HCT116 (cell line): ENCODE results near the gene MMP21. TPM values are rescaled to one million over a fixed set of nuclear protein-coding genes. Genes with fewer than 3 reads are reported as not detected.

Source experiments
- ATAC-seq: fragments of 200-7000 bp; cut with Tn5 transposase; 2 replicates; pipeline ENCODE4 v1.9.1; 2020; ENCODE audit warnings: mild to moderate bottlenecking, moderate library complexity
- BruUV-seq: library from RNA; stranded (reverse); fragments of 400-500 nt; replicated peaks from 2 replicates; lab custom pipeline; 2021; lab: Mats Ljungman, UMichigan
- CTCF ChIA-PET: fragments of 300-600 bp; sonication (Branson Sonifier 250); formaldehyde crosslinking; loops from one replicate; lab custom pipeline; 2021; ENCODE audit warnings: antibody characterized with exemption; lab: Charles Lee
- POLR2A ChIA-PET: fragments of 300-600, 350-600 bp; sonication (Branson Sonifier 250); formaldehyde crosslinking; loops from one replicate; lab custom pipeline; 2021; ENCODE audit warnings: antibody characterized with exemption; lab: Charles Lee
- RAD21 ChIA-PET, 2 experiments: fragments of 300-600 bp; sonication (Branson Sonifier 250); formaldehyde crosslinking; loops; one replicate each; lab custom pipeline; 2023; ENCODE audit warnings: low total read pairs in 2 of 2; ENCODE audit not compliant: uncharacterized antibody in 2 of 2, unreplicated experiment in 2 of 2, low non-redundant PET in 1 of 2; lab: Charles Lee
- DNase-seq: peaks from one replicate; pipeline ENCODE4 v3.0.0-alpha.2; 2010; ENCODE audit warnings: low read depth, low spot score
- H2AFZ ChIP-seq: fragments of 200-600 bp; shearing (Covaris generic), sonication (generic); 2 replicates; pipeline ENCODE4 v1.6.1; 2017; ENCODE audit warnings: low read depth, mixed run types, mixed read lengths, antibody characterized with exemption, low read length; ENCODE audit not compliant: poor library complexity, severe bottlenecking
- H3K27ac ChIP-seq: 2 replicates; pipeline ENCODE4 v1.5.1; 2012; ENCODE audit warnings: low read depth, low read length
- H3K27me3 ChIP-seq: fragments of 200-600 bp; sonication (generic); 2 replicates; pipeline ENCODE4 v1.6.1; 2016; ENCODE audit warnings: mixed run types, low read length, mixed read lengths; ENCODE audit not compliant: insufficient read depth
- H3K36me3 ChIP-seq, 2 experiments: fragments of 200-500 bp in 1 of 2; fragments of 200-600 bp in 1 of 2; sonication (Bioruptor generic) in 1 of 2; sonication (generic) in 1 of 2; 2 replicates each; pipeline versions ENCODE4 v1.5.1 to v1.6.1; 2014 to 2016; ENCODE audit warnings: low read length in 2 of 2, inconsistent platforms in 1 of 2, mixed read lengths in 1 of 2, mixed run types in 1 of 2; ENCODE audit not compliant: insufficient read depth in 2 of 2, control insufficient read depth in 1 of 2
- H3K4me1 ChIP-seq, 2 experiments: fragments of 200-600 bp in 1 of 2; sonication (generic) in 1 of 2; 2 replicates each; pipeline versions ENCODE4 v1.5.1 to v1.6.1; 2012 to 2017; ENCODE audit warnings: low read length in 2 of 2, inconsistent platforms in 1 of 2, mild to moderate bottlenecking in 1 of 2, mixed read lengths in 1 of 2, mixed run types in 1 of 2, moderate library complexity in 1 of 2; ENCODE audit not compliant: insufficient read depth in 2 of 2, control insufficient read depth in 1 of 2
- H3K4me2 ChIP-seq: fragments of 200-600 bp; sonication (generic); 2 replicates; pipeline ENCODE4 v1.6.1; 2017; ENCODE audit warnings: mixed run types, low read length, mixed read lengths
- H3K4me3 ChIP-seq, 2 experiments: fragments of 200-600 bp in 1 of 2; sonication (generic) in 1 of 2; replicated peaks in 1 of 2; 2 replicates each; pipeline ENCODE4 v1.5.1; 2011 to 2016; ENCODE audit warnings: low read length in 2 of 2, control low read depth in 1 of 2, low read depth in 1 of 2, mild to moderate bottlenecking in 1 of 2, mixed read lengths in 1 of 2, mixed run types in 1 of 2
- H3K79me2 ChIP-seq: fragments of 200-600 bp; sonication (generic); 2 replicates; pipeline ENCODE4 v1.6.1; 2017; ENCODE audit warnings: mild to moderate bottlenecking, mixed run types, low read length, moderate library complexity, mixed read lengths; ENCODE audit not compliant: insufficient read depth
- H3K9ac ChIP-seq: fragments of 200-600 bp; sonication (generic); 2 replicates; pipeline ENCODE4 v1.6.1; 2016; ENCODE audit warnings: low read length, mixed read lengths
- H3K9me2 ChIP-seq: fragments of 200-600 bp; sonication (generic), shearing (Covaris generic); 2 replicates; pipeline ENCODE4 v1.6.1; 2017; ENCODE audit warnings: mixed run types, mild to moderate bottlenecking, moderate library complexity; ENCODE audit not compliant: insufficient read depth
- H3K9me3 ChIP-seq, 2 experiments: fragments of 200-500 bp in 1 of 2; fragments of 200-600 bp in 1 of 2; sonication (Bioruptor generic) in 1 of 2; sonication (generic) in 1 of 2; 2 replicates each; pipeline ENCODE4 v1.6.1; 2014 to 2017; ENCODE audit warnings: low read length in 2 of 2, mixed read lengths in 2 of 2, inconsistent platforms in 1 of 2, low read depth in 1 of 2, mild to moderate bottlenecking in 1 of 2, mixed run types in 1 of 2, moderate library complexity in 1 of 2; ENCODE audit not compliant: control insufficient read depth in 1 of 2, insufficient read depth in 1 of 2
- H4K20me1 ChIP-seq: fragments of 200-600 bp; sonication (generic), shearing (Covaris generic); 2 replicates; pipeline ENCODE4 v1.6.1; 2017; ENCODE audit warnings: mixed run types, mild to moderate bottlenecking, moderate library complexity; ENCODE audit not compliant: insufficient read depth
- CEBPB ChIP-seq: IDR thresholded peaks from 2 replicates; pipeline ENCODE4 v1.6.1; 2012; ENCODE audit warnings: low read depth
- CTCF ChIP-seq, 3 experiments: fragments of 200-600 bp in 1 of 3; sonication (generic) in 1 of 3; IDR thresholded peaks in 2 of 3; conservative IDR thresholded peaks in 1 of 3; 2 replicates each; pipeline ENCODE4 v1.5.1; 2012 to 2017; ENCODE audit warnings: low read depth in 2 of 3, low read length in 2 of 3, antibody characterized with exemption in 1 of 3, borderline replicate concordance in 1 of 3, control low read depth in 1 of 3, mild to moderate bottlenecking in 1 of 3, mixed read lengths in 1 of 3, mixed run types in 1 of 3, moderate library complexity in 1 of 3; ENCODE audit not compliant: insufficient read depth in 1 of 3
- RAD21 ChIP-seq: IDR thresholded peaks from 2 replicates; pipeline ENCODE4 v1.6.1; 2012; ENCODE audit warnings: low read depth, mild to moderate bottlenecking
- REST ChIP-seq: IDR thresholded peaks from 2 replicates; pipeline ENCODE4 v1.6.1; 2012; ENCODE audit warnings: low read depth
- SIN3A ChIP-seq: IDR thresholded peaks from 2 replicates; pipeline ENCODE4 v1.6.1; 2012; ENCODE audit warnings: low read depth
- SP1 ChIP-seq: IDR thresholded peaks from 2 replicates; pipeline ENCODE4 v1.6.1; 2012; ENCODE audit warnings: low read depth
- SRF ChIP-seq: IDR thresholded peaks from 2 replicates; pipeline ENCODE4 v1.6.1; 2012; ENCODE audit warnings: low read depth
- TCF7L2 ChIP-seq: IDR thresholded peaks from 2 replicates; pipeline ENCODE4 v1.7.0; 2011; ENCODE audit warnings: borderline replicate concordance, inconsistent platforms; ENCODE audit not compliant: insufficient read depth, insufficient read length; ENCODE audit errors: extremely low read depth
- YY1 ChIP-seq: IDR thresholded peaks from 2 replicates; pipeline ENCODE4 v1.6.1; 2011; ENCODE audit warnings: low read length, low read depth, moderate library complexity, mild to moderate bottlenecking; ENCODE audit not compliant: insufficient replicate concordance; ENCODE audit errors: extremely low read depth
- ZFX ChIP-seq: fragments of 450-650 bp; IDR thresholded peaks from 2 replicates; pipeline ENCODE4 v1.6.1; 2017
- ZNF274 ChIP-seq: fragments of 200-500 bp; sonication (Bioruptor generic); IDR thresholded peaks from 2 replicates; pipeline ENCODE4 v1.6.1; 2014; ENCODE audit warnings: mild to moderate bottlenecking, low read depth, low read length, inconsistent platforms
- intact Hi-C: fragments of 100-400 bp; cut with micrococcal nuclease; formaldehyde crosslinking; loops from 2 replicates; pipeline ENCODE4 v1.10.0; 2022
- total RNA-seq: library from RNA; stranded (reverse); gene quantifications from one replicate; pipeline ENCODE4 v1.2.1, GENCODE V29; 2021; ENCODE audit not compliant: unreplicated experiment

MMP21 gene
- total RNA-seq, 1 experiment from 2014 or later = not detected

- no peak for DNase-seq
- POLR2A ChIA-PET = no interaction called here
- H4K20me1 ChIP-seq = no peaks in the 10 kb centered on the region
- H3K36me3 ChIP-seq = no peaks in the 10 kb centered on the region
- H3K27ac ChIP-seq = no peak overlapping the region
- no peaks in the 10 kb centered on the region for H3K4me1 ChIP-seq
- TF ChIP-seq RAD21 (no peak), TCF7L2 (no peak), YY1 (no peak), REST (no peak)
- no peaks in the 10 kb centered on the region for H3K27me3 ChIP-seq
- no TSS peak for BruUV-seq
- H3K4me2 ChIP-seq = no peak overlapping the region
- intact Hi-C loops = no loop called here
- CTCF ChIA-PET = no interaction called here
- RAD21 ChIA-PET = no interaction called here
- ATAC-seq = no peak
- H3K9ac ChIP-seq = no peak overlapping the region
- no peaks in the 10 kb centered on the region for H3K79me2 ChIP-seq
- no peaks in the 10 kb centered on the region for H3K9me2 ChIP-seq
- H3K9me3 ChIP-seq = no peaks in the 10 kb centered on the region
- H3K4me3 ChIP-seq = no peak overlapping the region
- no peak overlapping the region for H2AFZ ChIP-seq
These were observed 2.9 kb upstream of the MMP21 start for GRCh38 chr10:125778556-125778955.

- no peaks in the 10 kb centered on the region for H3K9me2 ChIP-seq
- H3K4me3 ChIP-seq = no peak overlapping the region
- no peak overlapping the region for H3K4me2 ChIP-seq
- H2AFZ ChIP-seq = no peak overlapping the region
- H3K9me3 ChIP-seq = no peaks in the 10 kb centered on the region
- no TSS peak for BruUV-seq
- no peaks in the 10 kb centered on the region for H3K79me2 ChIP-seq
- CTCF ChIA-PET = no interaction called here
- DNase-seq = no peak
- H3K36me3 ChIP-seq = no peaks in the 10 kb centered on the region
- H3K27me3 ChIP-seq = no peaks in the 10 kb centered on the region
- intact Hi-C loops = no loop called here
- no peak for ATAC-seq
- H4K20me1 ChIP-seq = no peaks in the 10 kb centered on the region
- RAD21 ChIA-PET = no interaction called here
- TF ChIP-seq CEBPB = no peak
- no peak for TF ChIP-seq ZNF274
- TF ChIP-seq SP1 = no peak
- TF ChIP-seq TCF7L2 = no peak
- no peak for TF ChIP-seq SRF
- no peak for TF ChIP-seq ZFX
- TF ChIP-seq YY1 = no peak
- no peak for TF ChIP-seq SIN3A
- TF ChIP-seq CTCF (IDR thresholded peaks at IDR 0.05 in 2 of 3, conservative IDR thresholded peaks at IDR 0.05 in 1 of 3; ENCODE audit: borderline replicate concordance in 1 of 3, insufficient read depth in 1 of 3, low read depth in 2 of 3, low read length in 2 of 3) = no peak
- H3K4me1 ChIP-seq = no peaks in the 10 kb centered on the region
- H3K27ac ChIP-seq = no peak overlapping the region
- POLR2A ChIA-PET = no interaction called here
- no peak overlapping the region for H3K9ac ChIP-seq
These were observed 2.2 kb upstream of the MMP21 start for GRCh38 chr10:125777806-125778205.
